Cardiac fibroblast (primary cell): ENCODE measurements around the gene SSTR3.
A peak's percentile ranks its signal among the peaks of the same experiment; 100 is the strongest.
"Not testable (repeated sequence)": the region's sequence is repeated elsewhere in the genome, so short reads cannot be mapped to it uniquely, and the experiment has no call there.

Experiments used
- DNase-seq, 2 donors: peaks; one replicate each; pipeline versions ENCODE4 v3.0.0 to v3.0.0-alpha.2; 2010; ENCODE audit warnings: low read depth in 2 of 2
- H3K4me3 ChIP-seq, 2 donors: replicated peaks in 1 of 2; 1 replicate in 1 of 2; 2 replicates in 1 of 2; pipeline ENCODE4 v1.5.1; 2011; ENCODE audit warnings: low read depth in 2 of 2, low read length in 2 of 2, mild to moderate bottlenecking in 2 of 2, moderate library complexity in 1 of 2
- TF ChIP-seq, protein P1 (sequence below): IDR thresholded peaks from one replicate; pipeline ENCODE4 v1.5.1; 2011; ENCODE audit warnings: low read depth, mild to moderate bottlenecking, low read length, inconsistent platforms

The SSTR3 gene

DNA sequence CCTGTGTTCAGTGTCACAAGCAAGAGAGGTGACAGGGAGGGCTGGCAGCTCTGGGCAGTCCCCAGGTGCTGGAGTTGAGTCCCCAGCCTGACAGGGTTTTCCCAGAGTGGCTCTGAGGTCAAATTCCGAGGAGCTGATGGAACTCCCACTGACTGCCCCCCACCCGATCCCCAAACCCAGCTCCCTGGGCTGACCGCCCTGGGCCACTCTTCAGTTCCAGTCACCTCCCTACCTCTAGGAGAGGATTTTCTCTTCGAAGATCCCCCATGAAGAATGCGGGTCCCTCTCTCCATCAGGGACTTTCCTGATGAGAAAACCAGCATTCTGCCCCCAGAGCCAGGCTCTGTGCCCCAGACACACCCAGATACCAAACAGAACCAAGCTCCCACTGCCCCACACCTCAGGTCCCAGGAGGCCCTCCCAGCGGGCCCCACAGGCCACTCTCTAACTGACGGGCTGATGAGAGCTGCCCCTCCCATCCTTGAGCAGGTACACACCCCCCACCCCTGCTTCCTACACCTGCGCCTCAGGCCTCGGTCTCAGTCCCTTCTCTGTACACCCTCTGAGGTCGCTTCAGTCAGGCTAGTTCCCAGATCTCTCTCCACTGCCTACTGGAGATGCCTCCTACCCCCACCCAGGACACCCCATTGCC lies 43.9 kb upstream of the SSTR3 start:
- TF ChIP-seq, protein P1, sequence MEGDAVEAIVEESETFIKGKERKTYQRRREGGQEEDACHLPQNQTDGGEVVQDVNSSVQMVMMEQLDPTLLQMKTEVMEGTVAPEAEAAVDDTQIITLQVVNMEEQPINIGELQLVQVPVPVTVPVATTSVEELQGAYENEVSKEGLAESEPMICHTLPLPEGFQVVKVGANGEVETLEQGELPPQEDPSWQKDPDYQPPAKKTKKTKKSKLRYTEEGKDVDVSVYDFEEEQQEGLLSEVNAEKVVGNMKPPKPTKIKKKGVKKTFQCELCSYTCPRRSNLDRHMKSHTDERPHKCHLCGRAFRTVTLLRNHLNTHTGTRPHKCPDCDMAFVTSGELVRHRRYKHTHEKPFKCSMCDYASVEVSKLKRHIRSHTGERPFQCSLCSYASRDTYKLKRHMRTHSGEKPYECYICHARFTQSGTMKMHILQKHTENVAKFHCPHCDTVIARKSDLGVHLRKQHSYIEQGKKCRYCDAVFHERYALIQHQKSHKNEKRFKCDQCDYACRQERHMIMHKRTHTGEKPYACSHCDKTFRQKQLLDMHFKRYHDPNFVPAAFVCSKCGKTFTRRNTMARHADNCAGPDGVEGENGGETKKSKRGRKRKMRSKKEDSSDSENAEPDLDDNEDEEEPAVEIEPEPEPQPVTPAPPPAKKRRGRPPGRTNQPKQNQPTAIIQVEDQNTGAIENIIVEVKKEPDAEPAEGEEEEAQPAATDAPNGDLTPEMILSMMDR: no peak
- no peak for DNase-seq

DNA sequence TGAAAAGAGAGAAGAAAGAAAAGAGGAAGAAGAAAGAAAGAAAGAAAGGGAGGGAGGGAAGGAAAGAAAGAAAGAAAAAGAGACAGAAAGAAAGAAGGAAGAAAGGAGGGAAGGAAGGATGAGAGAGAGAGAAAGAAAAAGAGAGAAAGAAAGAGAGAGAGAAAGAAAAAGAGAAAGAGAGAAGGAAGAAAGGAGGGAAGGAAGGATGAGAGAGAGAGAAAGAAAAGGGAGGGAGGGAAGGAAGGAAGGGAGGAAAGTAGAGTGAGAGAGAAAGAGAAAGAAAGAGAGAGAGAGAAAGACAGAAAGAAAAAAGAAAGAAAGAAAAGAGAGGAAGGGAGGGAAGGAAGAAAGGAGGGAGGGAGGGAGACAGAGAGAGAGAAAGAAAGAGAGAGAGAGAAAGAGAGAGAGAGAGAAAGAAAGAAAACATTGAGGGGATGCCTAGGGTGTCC lies 43.3 kb upstream of the SSTR3 start:
- no peak for DNase-seq
- H3K4me3 ChIP-seq: no peak overlapping the region
- TF ChIP-seq, protein P1: no peak

More for the DNA sequence above, 43.9 kb upstream of the SSTR3 start:
- H3K4me3 ChIP-seq: no peak overlapping the region

DNA sequence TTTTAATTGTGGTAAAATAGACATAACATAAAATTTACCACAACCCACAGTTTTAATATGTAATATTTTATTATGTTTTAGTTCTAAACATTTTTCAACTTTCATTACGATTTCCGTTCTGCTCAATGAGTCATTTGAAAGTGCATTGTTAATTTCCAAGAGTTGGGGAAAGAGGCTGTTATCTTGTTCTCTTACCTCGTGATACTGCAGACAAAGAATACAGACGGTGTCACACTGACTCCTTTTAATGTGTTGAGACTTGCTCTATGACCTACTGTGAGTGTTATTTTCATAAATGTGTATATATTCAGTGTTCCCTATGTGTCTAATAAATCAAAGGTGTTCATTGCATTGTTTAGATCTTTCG lies 42.6 kb upstream of the SSTR3 start:
- TF ChIP-seq, protein P1: no peak
- DNase-seq: peak; percentile 72 to 77
- H3K4me3 ChIP-seq: no peak overlapping the region

DNA sequence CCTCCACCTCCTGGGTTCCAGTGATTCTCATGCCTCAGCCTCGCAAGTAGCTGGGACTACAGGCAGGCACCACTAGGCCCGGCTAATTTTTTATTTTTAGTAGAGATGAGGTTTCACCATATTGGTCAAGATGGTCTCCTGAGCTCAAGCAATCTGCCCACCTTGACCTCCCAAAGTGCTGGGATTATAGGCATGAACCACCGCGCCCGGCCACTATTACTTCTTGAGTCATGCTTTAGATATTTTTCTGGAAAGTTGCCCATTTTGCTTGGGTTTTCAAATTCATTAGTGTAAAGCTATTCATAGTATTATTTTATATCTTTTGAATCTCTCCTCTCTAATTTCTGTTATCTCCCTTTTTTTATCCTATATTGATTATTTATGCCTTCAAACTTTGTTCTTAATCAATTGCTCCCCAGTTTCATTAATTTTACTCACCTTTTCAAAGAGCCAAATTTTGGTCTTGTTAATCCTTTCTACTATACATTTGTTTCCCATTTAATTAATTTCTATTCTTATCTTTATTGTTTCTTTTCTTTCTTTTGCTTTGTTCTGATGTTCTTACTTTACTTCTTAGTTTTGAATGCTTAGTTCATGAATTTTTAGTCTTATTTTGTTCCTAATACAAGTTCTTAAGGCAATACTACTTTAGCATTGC lies 42.1 kb upstream of the SSTR3 start:
- no peak overlapping the region for H3K4me3 ChIP-seq
- TF ChIP-seq, protein P1: no peak
- peak; percentile 79 to 88 for DNase-seq

DNA sequence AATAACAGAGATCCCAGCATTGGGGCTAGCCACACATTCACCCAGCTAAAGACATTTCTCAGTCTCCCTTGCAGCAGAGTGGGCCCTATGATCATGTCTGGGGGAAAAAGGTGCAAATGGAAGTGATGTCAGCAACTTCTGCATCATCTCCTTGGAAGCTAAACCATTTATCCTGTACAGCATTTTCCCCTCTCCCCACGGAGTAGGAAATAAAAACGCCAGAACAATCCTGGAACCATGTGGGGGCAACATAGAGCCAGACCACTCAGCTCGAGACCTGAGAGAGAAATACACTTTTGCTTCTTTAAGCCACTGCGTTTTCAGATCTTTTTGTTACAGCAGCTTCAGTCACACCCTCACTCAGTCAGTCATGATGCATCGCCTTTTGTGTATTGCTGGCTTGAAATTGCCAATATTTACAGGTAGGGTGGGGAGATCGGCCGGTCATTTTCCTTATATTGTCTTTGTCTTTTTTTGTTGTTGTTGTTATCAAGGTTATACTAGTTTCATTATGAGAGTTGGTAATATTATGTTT lies 40.9 kb upstream of the SSTR3 start:
- no peak for DNase-seq
- TF ChIP-seq, protein P1: no peak
- no peak overlapping the region for H3K4me3 ChIP-seq

DNA sequence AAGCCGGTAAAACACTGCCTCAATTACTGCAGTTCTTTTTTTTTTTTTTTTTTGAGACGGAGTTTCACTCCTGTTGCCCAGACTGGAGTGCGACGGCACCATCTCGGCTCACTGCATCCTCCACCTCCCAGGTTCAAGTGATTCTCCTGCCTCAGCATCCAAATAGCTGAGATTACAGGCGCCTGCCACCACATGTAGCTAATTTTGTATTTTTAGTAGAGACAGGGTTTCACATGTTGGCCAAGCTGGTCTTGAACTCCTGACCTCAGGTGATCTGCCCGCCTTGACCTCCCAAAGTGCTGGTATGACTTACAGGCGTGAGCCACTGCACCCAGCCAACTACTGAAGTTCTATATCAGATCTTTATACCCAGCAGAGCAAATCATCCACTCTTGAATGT lies 39.6 kb upstream of the SSTR3 start:
- not testable (repeated sequence) for DNase-seq, H3K4me3 ChIP-seq

DNA sequence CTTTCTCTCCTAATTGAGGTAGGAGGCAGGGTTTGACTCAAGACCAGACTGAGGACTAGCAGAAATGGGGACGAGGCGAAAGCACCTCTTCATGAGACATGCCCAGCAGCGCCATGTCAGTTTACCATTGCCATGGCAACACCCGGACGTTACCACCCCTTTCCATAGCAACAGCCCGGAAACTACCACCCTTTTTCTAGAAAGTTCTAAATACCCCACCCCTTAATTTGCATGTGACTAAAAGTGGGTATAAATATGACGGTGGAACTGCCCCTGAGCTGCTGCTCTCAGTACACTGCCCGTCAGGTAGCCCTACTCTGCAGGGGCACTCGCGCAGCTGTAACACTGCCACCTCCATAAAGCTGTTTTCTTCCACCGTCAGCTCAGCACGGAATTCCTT lies 37.7 kb upstream of the SSTR3 start:
- no peak overlapping the region for H3K4me3 ChIP-seq
- DNase-seq: no peak
- TF ChIP-seq, protein P1: no peak
